Activated CD8-positive, alpha-beta T cell treated with anti-CD3 and anti-CD28 coated beads for 36 hours (primary cell): Measurements from ENCODE around the gene ARHGEF28. TPM values are rescaled to one million over a fixed set of nuclear protein-coding genes. Genes with fewer than 3 reads are reported as not detected.
A peak's percentile ranks its signal among the peaks of the same experiment; 100 is the strongest.

Source experiments
- ATAC-seq: fragments of 200-7000 bp; cut with Tn5 transposase; one replicate; pipeline ENCODE4 v1.10.0; 2021; ENCODE audit warnings: mild to moderate bottlenecking, moderate library complexity
- CTCF ChIA-PET: fragments of 350-600 bp; sonication (Branson Sonifier 250); formaldehyde crosslinking; loops from one replicate; lab custom pipeline; 2021; ENCODE audit warnings: antibody characterized with exemption; lab: Charles Lee
- POLR2A ChIA-PET: fragments of 350-600 bp; sonication (Branson Sonifier 250); formaldehyde crosslinking; loops from one replicate; lab custom pipeline; 2021; ENCODE audit warnings: antibody characterized with exemption; lab: Charles Lee
- DNase-seq: peaks from one replicate; pipeline ENCODE4 v3.0.0-alpha.2; 2020
- H3K27ac Mint-ChIP-seq: one replicate; pipeline ENCODE4 v1.8.0; 2021; ENCODE audit warnings: mild to moderate bottlenecking, mixed read lengths
- H3K27me3 Mint-ChIP-seq: one replicate; pipeline ENCODE4 v1.8.0; 2021; ENCODE audit warnings: mixed read lengths
- H3K36me3 Mint-ChIP-seq: one replicate; pipeline ENCODE4 v1.8.0; 2021; ENCODE audit warnings: low read depth, mixed read lengths
- H3K4me1 Mint-ChIP-seq: one replicate; pipeline ENCODE4 v1.8.0; 2021; ENCODE audit warnings: low read depth, mixed read lengths
- H3K4me3 Mint-ChIP-seq: one replicate; pipeline ENCODE4 v1.8.0; 2021; ENCODE audit warnings: mild to moderate bottlenecking, moderate library complexity, mixed read lengths
- H3K9me3 Mint-ChIP-seq: one replicate; pipeline ENCODE4 v1.8.0; 2021; ENCODE audit warnings: mixed read lengths
- CTCF ChIP-seq: fragments of 200-600 bp; IDR thresholded peaks from one replicate; pipeline ENCODE4 v1.8.0; 2022; ENCODE audit warnings: antibody characterized with exemption, mild to moderate bottlenecking
- intact Hi-C: fragments of 100-400 bp; cut with micrococcal nuclease; formaldehyde crosslinking; loops from one replicate; pipeline ENCODE4 v1.10.0; 2022
- total RNA-seq, 2 experiments: library from RNA; stranded (reverse); gene quantifications; one replicate each; pipeline ENCODE4 v1.2.3, GENCODE V29; 2021

The ARHGEF28 gene
- total RNA-seq, 2 experiments from 2014 or later, result 0.05 TPM; not detected in 1

GRCh38 chr5:73945505-73945904 is 319.5 kb downstream of the ARHGEF28 start:
- Mint-ChIP-seq H3K36me3 (no peaks in the 10 kb centered on the region), H3K4me1 (no peaks in the 10 kb centered on the region), H3K27ac (no peak overlapping the region), H3K4me3 (no peak overlapping the region), H3K27me3 (peaks cover 4% of the 10 kb centered on the region), H3K9me3 (peaks cover 4% of the 10 kb centered on the region)
- CTCF ChIA-PET, result no interaction called here
- POLR2A ChIA-PET, result no interaction called here
- TF ChIP-seq CTCF, result peak; percentile 22
- ATAC-seq (no peak), DNase-seq (peak; percentile 38)
- intact Hi-C loops, result no loop called here

- Mint-ChIP-seq H3K4me1 (no peaks in the 10 kb centered on the region), H3K4me3 (no peak overlapping the region), H3K27me3 (peaks cover 1% of the 10 kb centered on the region), H3K9me3 (peaks cover 4% of the 10 kb centered on the region), H3K27ac (no peak overlapping the region), H3K36me3 (no peaks in the 10 kb centered on the region)
- intact Hi-C loops, result no loop called here
- TF ChIP-seq CTCF, result no peak
- DNase-seq (no peak), ATAC-seq (no peak)
- CTCF ChIA-PET, result interaction anchor here (1.2 kb wide), 1 partner anchor 703 kb away, joined by 4 read pairs; no protein-coding TSS in a partner anchor
- POLR2A ChIA-PET, result interaction anchor here (0.6 to 0.8 kb wide), 2 partner anchors 16 to 45 kb away, joined by 3 read pairs; no protein-coding TSS in a partner anchor
Observed at GRCh38 chr5:73946278-73946677, 320.3 kb downstream of the ARHGEF28 start.

GRCh38 chr5:73946919-73947602 is 321.1 kb downstream of the ARHGEF28 start:
- TF ChIP-seq CTCF, result no peak
- Mint-ChIP-seq H3K27ac (no peak overlapping the region), H3K9me3 (peaks cover 4% of the 10 kb centered on the region), H3K27me3 (peaks cover 1% of the 10 kb centered on the region), H3K36me3 (no peaks in the 10 kb centered on the region), H3K4me1 (no peaks in the 10 kb centered on the region), H3K4me3 (no peak overlapping the region)
- no peak for DNase-seq
- no peak for ATAC-seq
- intact Hi-C loops, result no loop called here
- ChIA-PET CTCF (interaction anchor here (1.2 kb wide), 1 partner anchor 702 kb away, joined by 4 read pairs; no protein-coding TSS in a partner anchor), POLR2A (interaction anchor here (0.6 to 0.8 kb wide), 2 partner anchors 17 to 44 kb away, joined by 3 read pairs; no protein-coding TSS in a partner anchor)

GRCh38 chr5:73947906-73948640 is 322.1 kb downstream of the ARHGEF28 start:
- H3K27me3 Mint-ChIP-seq, result peaks cover 1% of the 10 kb centered on the region
- no peak overlapping the region for H3K4me3 Mint-ChIP-seq
- no peaks in the 10 kb centered on the region for H3K4me1 Mint-ChIP-seq
- no peaks in the 10 kb centered on the region for H3K36me3 Mint-ChIP-seq
- intact Hi-C loops, result no loop called here
- ATAC-seq, result no peak
- no peak overlapping the region for H3K27ac Mint-ChIP-seq
- no peak for TF ChIP-seq CTCF
- no peak for DNase-seq
- H3K9me3 Mint-ChIP-seq, result peaks cover 4% of the 10 kb centered on the region
- CTCF ChIA-PET, result no interaction called here
- POLR2A ChIA-PET, result no interaction called here

- ChIA-PET CTCF (no interaction called here), POLR2A (no interaction called here)
- no peak overlapping the region for H3K27ac Mint-ChIP-seq
- H3K9me3 Mint-ChIP-seq, result peaks cover 4% of the 10 kb centered on the region
- no peak overlapping the region for H3K4me3 Mint-ChIP-seq
- TF ChIP-seq CTCF, result no peak
- no peaks in the 10 kb centered on the region for H3K4me1 Mint-ChIP-seq
- intact Hi-C loops, result no loop called here
- H3K36me3 Mint-ChIP-seq, result no peaks in the 10 kb centered on the region
- H3K27me3 Mint-ChIP-seq, result peaks cover 1% of the 10 kb centered on the region
- DNase-seq, result no peak
- ATAC-seq, result no peak
Observed at GRCh38 chr5:73948720-73949119, 322.7 kb downstream of the ARHGEF28 start.
